Suprapubic skin (tissue), 4 donors: ENCODE measurements around the gene FBRS.

Experiments used
- POLR2A ChIP-seq, 2 donors: fragments of 450-650 bp; IDR thresholded peaks; one replicate each; pipeline ENCODE4 v1.6.1; 2017; ENCODE audit warnings: antibody characterized with exemption in 2 of 2, mild to moderate bottlenecking in 2 of 2, moderate library complexity in 2 of 2
- POLR2AphosphoS5 ChIP-seq, 3 donors: sonication (generic); formaldehyde crosslinking; IDR thresholded peaks; one replicate each; pipeline ENCODE4 v1.6.1; 2017; ENCODE audit warnings: antibody characterized with exemption in 3 of 3

DNA sequence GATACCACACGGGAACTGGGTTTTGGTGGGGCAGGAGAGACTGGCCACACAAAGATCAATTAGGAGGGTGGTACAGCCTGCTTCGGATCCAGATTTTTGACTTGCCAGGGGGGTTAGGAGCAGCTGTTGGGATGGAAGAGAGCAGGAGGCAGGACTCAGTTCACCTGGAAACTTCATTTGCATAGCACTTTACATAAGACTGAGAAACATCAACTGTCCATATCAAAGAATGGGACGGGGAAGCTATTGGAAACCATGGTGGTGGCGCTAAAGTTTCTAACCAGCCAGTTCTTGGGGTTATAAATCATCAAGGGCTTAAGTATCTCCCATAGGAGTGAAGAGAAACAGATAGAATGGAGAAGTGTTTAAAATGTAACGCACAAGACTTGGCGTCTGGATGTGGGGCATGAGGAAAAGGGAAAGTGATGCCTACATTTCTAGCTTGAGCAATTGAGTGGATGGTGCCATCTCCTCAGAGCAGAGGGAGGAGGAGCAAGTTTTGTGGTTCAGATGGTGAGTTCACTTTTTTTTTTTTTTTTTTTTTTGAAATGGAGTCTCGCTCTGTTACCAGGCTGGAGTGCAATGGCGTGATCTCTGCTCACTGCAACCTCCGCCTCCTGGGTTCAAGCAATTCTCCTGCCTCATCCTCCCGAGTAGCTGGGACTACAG is 34.3 kb downstream of the FBRS start:
- TF ChIP-seq POLR2AphosphoS5 (IDR thresholded peaks at IDR 0.05) (no peak), POLR2A (IDR thresholded peaks at IDR 0.05) (no peak)
